H9 (cell line): ENCODE measurements around the gene MBP. TPM values are rescaled to one million over a fixed set of nuclear protein-coding genes. Genes with fewer than 3 reads are reported as not detected.

ENCODE experiments used
- DNase-seq: peaks from one replicate; pipeline ENCODE4 v3.0.0-alpha.2; 2017
- H2AFZ ChIP-seq: one replicate; pipeline ENCODE4 v1.6.1; 2013; ENCODE audit warnings: mild to moderate bottlenecking, low read length, control low read depth, moderate library complexity
- H2AK5ac ChIP-seq: 2 replicates; pipeline ENCODE4 v1.6.1; 2013; ENCODE audit warnings: low read length, control low read depth, mixed read lengths; ENCODE audit not compliant: insufficient read length
- H2BK120ac ChIP-seq: one replicate; pipeline ENCODE4 v1.6.1; 2013; ENCODE audit warnings: low read depth, mild to moderate bottlenecking, low read length, control low read depth, inconsistent platforms; ENCODE audit not compliant: poor library complexity, severe bottlenecking
- H2BK12ac ChIP-seq: 2 replicates; pipeline ENCODE4 v1.6.1; 2013; ENCODE audit warnings: low read length, control low read depth, mixed read lengths, low read depth; ENCODE audit not compliant: insufficient read length
- H2BK15ac ChIP-seq: 2 replicates; pipeline ENCODE4 v1.6.1; 2013; ENCODE audit warnings: low read depth, low read length, control low read depth
- H2BK20ac ChIP-seq: one replicate; pipeline ENCODE4 v1.6.1; 2013; ENCODE audit warnings: low read depth, mild to moderate bottlenecking, low read length, control low read depth, inconsistent platforms; ENCODE audit not compliant: poor library complexity, severe bottlenecking
- H2BK5ac ChIP-seq: 2 replicates; pipeline ENCODE4 v1.6.1; 2013; ENCODE audit warnings: low read length, control low read depth, mixed read lengths; ENCODE audit not compliant: insufficient read length
- H3K14ac ChIP-seq: 2 replicates; pipeline ENCODE4 v1.6.1; 2013; ENCODE audit warnings: low read length, control low read depth; ENCODE audit not compliant: insufficient read depth
- H3K18ac ChIP-seq: 2 replicates; pipeline ENCODE4 v1.6.1; 2013; ENCODE audit warnings: low read depth, mild to moderate bottlenecking, mixed read lengths, low read length, control low read depth; ENCODE audit not compliant: insufficient read length
- H3K23ac ChIP-seq: 2 replicates; pipeline ENCODE4 v1.6.1; 2013; ENCODE audit warnings: low read length, control low read depth, mixed read lengths, low read depth; ENCODE audit not compliant: insufficient read length
- H3K23me2 ChIP-seq: 2 replicates; pipeline ENCODE4 v1.6.1; 2013; ENCODE audit warnings: low read depth, mild to moderate bottlenecking, mixed read lengths, low read length, control low read depth; ENCODE audit not compliant: insufficient read length, poor library complexity, severe bottlenecking
- H3K27ac ChIP-seq: 2 replicates; pipeline ENCODE4 v1.5.1; 2013; ENCODE audit warnings: low read length, control low read depth, mixed read lengths, low read depth; ENCODE audit not compliant: insufficient read length
- H3K27me3 ChIP-seq: 2 replicates; pipeline ENCODE4 v1.6.1; 2013; ENCODE audit warnings: low read length, control low read depth, inconsistent platforms; ENCODE audit not compliant: insufficient read depth
- H3K4ac ChIP-seq: 2 replicates; pipeline ENCODE4 v1.6.1; 2013; ENCODE audit warnings: low read depth, mild to moderate bottlenecking, control low read depth, inconsistent platforms, low read length, moderate library complexity
- H3K4me1 ChIP-seq: 2 replicates; pipeline ENCODE4 v1.6.1; 2013; ENCODE audit warnings: low read length, control low read depth, inconsistent platforms; ENCODE audit not compliant: insufficient read depth
- H3K4me2 ChIP-seq: 2 replicates; pipeline ENCODE4 v1.6.1; 2013; ENCODE audit warnings: low read length, control low read depth, mixed read lengths; ENCODE audit not compliant: insufficient read length, insufficient read depth
- H3K56ac ChIP-seq: 2 replicates; pipeline ENCODE4 v1.6.1; 2013; ENCODE audit warnings: low read depth, mild to moderate bottlenecking, mixed read lengths, low read length, control low read depth; ENCODE audit not compliant: insufficient read length
- H3K79me1 ChIP-seq: 2 replicates; pipeline ENCODE4 v1.6.1; 2013; ENCODE audit warnings: low read depth, mild to moderate bottlenecking, moderate library complexity, low read length, control low read depth, inconsistent platforms; ENCODE audit not compliant: insufficient read depth, poor library complexity, severe bottlenecking
- H3K79me2 ChIP-seq: 2 replicates; pipeline ENCODE4 v1.6.1; 2013; ENCODE audit warnings: low read length, control low read depth, inconsistent platforms; ENCODE audit not compliant: insufficient read depth
- H3K9ac ChIP-seq: 2 replicates; pipeline ENCODE4 v1.6.1; 2013; ENCODE audit warnings: low read length, control low read depth, mixed read lengths; ENCODE audit not compliant: insufficient read length; ENCODE audit errors: extremely low read depth
- H3K9me3 ChIP-seq: one replicate; pipeline ENCODE4 v1.6.1; 2013; ENCODE audit warnings: low read depth, low read length, inconsistent platforms; ENCODE audit not compliant: control insufficient read depth
- H3T11ph ChIP-seq: one replicate; pipeline ENCODE4 v1.6.1; 2013; ENCODE audit warnings: mild to moderate bottlenecking, low read length, control low read depth, inconsistent platforms
- H4K20me1 ChIP-seq: one replicate; pipeline ENCODE4 v1.6.1; 2013; ENCODE audit not compliant: control insufficient read depth, insufficient read length, insufficient read depth
- H4K5ac ChIP-seq: 2 replicates; pipeline ENCODE4 v1.6.1; 2013; ENCODE audit warnings: low read depth, mild to moderate bottlenecking, mixed read lengths, low read length, control low read depth; ENCODE audit not compliant: insufficient read length
- H4K8ac ChIP-seq: replicated peaks from 2 replicates; pipeline ENCODE4 v1.6.1; 2013; ENCODE audit warnings: low read length, control low read depth, mixed read lengths, low read depth; ENCODE audit not compliant: insufficient read length
- H4K91ac ChIP-seq: 2 replicates; pipeline ENCODE4 v1.6.1; 2013; ENCODE audit warnings: low read depth, mild to moderate bottlenecking, moderate library complexity, mixed read lengths, low read length, control low read depth; ENCODE audit not compliant: insufficient read length
- H3K27ac Mint-ChIP-seq, 3 experiments: 2 replicates in 2 of 3; 3 replicates in 1 of 3; pipeline ENCODE4 v1.8.0; 2020 to 2021; ENCODE audit warnings: mixed read lengths in 3 of 3, mild to moderate bottlenecking in 1 of 3, moderate library complexity in 1 of 3
- H3K27me3 Mint-ChIP-seq: 2 replicates; pipeline ENCODE4 v1.8.0; 2021; ENCODE audit warnings: low read depth, mild to moderate bottlenecking, moderate library complexity, mixed read lengths
- H3K36me3 Mint-ChIP-seq, 3 experiments: 2 replicates in 2 of 3; 3 replicates in 1 of 3; pipeline ENCODE4 v1.8.0; 2020 to 2021; ENCODE audit warnings: low read depth in 3 of 3, mixed read lengths in 3 of 3; ENCODE audit not compliant: insufficient read depth in 1 of 3
- H3K4me1 Mint-ChIP-seq, 2 experiments: 2 replicates each; pipeline ENCODE4 v1.8.0; 2020; ENCODE audit warnings: mixed read lengths in 2 of 2
- H3K4me3 Mint-ChIP-seq, 2 experiments: 2 replicates in 1 of 2; 3 replicates in 1 of 2; pipeline ENCODE4 v1.8.0; 2020 to 2021; ENCODE audit warnings: mild to moderate bottlenecking in 2 of 2, mixed read lengths in 2 of 2, moderate library complexity in 1 of 2
- H3K9me3 Mint-ChIP-seq, 2 experiments: 2 replicates in 1 of 2; 3 replicates in 1 of 2; pipeline ENCODE4 v1.8.0; 2020; ENCODE audit warnings: mild to moderate bottlenecking in 2 of 2, mixed read lengths in 2 of 2, moderate library complexity in 1 of 2
- CTCF ChIP-seq: fragments of 200-600 bp; sonication (generic); conservative IDR thresholded peaks from 3 replicates; pipeline ENCODE4 v1.8.0; 2021; ENCODE audit warnings: antibody characterized with exemption, mild to moderate bottlenecking
- WGBS: extraction: QIAGEN DNeasy Blood & Tissue Kit; methylation state at CpG from one replicate; pipeline ENCODE4 v1.1.7; 2013; ENCODE audit warnings: missing lambda C conversion rate, low lambda C conversion rate, mixed read lengths; ENCODE audit not compliant: insufficient read length; ENCODE audit errors: extremely low coverage; 5-methylcytosine and 5-hydroxymethylcytosine counted together
- total RNA-seq: library from RNA; stranded (reverse); gene quantifications from 2 replicates; pipeline ENCODE4 v1.2.1, GENCODE V29; 2021

MBP gene
- total RNA-seq, 1 experiment from 2014 or later = 8.6 TPM

- no peak for DNase-seq
- Histone ChIP-seq H3K79me2 (no peaks in the 10 kb centered on the region), H2BK120ac (no peak overlapping the region), H4K91ac (no peak overlapping the region), H4K5ac (no peak overlapping the region), H2BK20ac (no peak overlapping the region), H3K56ac (no peak overlapping the region), H3K27ac (no peak overlapping the region), H2AK5ac (no peak overlapping the region), H4K8ac (no peak overlapping the region), H3K4me2 (no peak overlapping the region), H3T11ph (no peak overlapping the region), H3K79me1 (no peaks in the 10 kb centered on the region), H2AFZ (no peak overlapping the region), H3K4me1 (peaks cover 7% of the 10 kb centered on the region), H4K20me1 (no peaks in the 10 kb centered on the region), H3K23ac (no peak overlapping the region), H2BK12ac (no peak overlapping the region), H3K9me3 (no peaks in the 10 kb centered on the region), H3K18ac (no peak overlapping the region), H3K23me2 (no peaks in the 10 kb centered on the region), H3K4ac (no peak overlapping the region), H3K27me3 (no peaks in the 10 kb centered on the region), H2BK5ac (no peak overlapping the region), H3K14ac (no peak overlapping the region), H2BK15ac (no peak overlapping the region), H3K9ac (no peak overlapping the region)
- H3K27ac Mint-ChIP-seq = no peak overlapping the region
- no peak for TF ChIP-seq CTCF
- H3K4me3 Mint-ChIP-seq = no peak overlapping the region
- H3K4me1 Mint-ChIP-seq = peaks cover 41% of the 10 kb centered on the region in 2 experiments
- peaks cover 0 to 6% (median 1%) of the 10 kb centered on the region in 3 experiments; a peak in 3 of 7 replicates for H3K36me3 Mint-ChIP-seq
- H3K27me3 Mint-ChIP-seq = no peaks in the 10 kb centered on the region; the same call in 1 of the 2 replicates
- no peaks in the 10 kb centered on the region for H3K9me3 Mint-ChIP-seq
- WGBS = no CpG with 5 or more reads among the region's 5 CpGs
Observed at GRCh38 chr18:76982038-76982437, 150.5 kb downstream of the MBP start.
